Kidney (tissue), 14 donors: Measurements from ENCODE around the gene HOXD4. TPM values are rescaled to one million over a fixed set of nuclear protein-coding genes. Genes with fewer than 3 reads are reported as not detected.

Source experiments
- DNase-seq, 5 donors: peaks; one replicate each; pipeline ENCODE4 v3.0.0-alpha.2; 2013 to 2020
- FAIRE-seq: peaks from 2 replicates; lab custom pipeline; 2012; peaks lifted over from hg19 to GRCh38; lab: Jason Lieb, UNC
- H3K27ac ChIP-seq, 2 donors: one replicate each; pipeline ENCODE4 v1.7.0; 2013; ENCODE audit warnings: low read depth in 2 of 2, low read length in 2 of 2, inconsistent platforms in 1 of 2
- H3K27me3 ChIP-seq: one replicate; pipeline ENCODE4 v1.7.1; 2013; ENCODE audit warnings: low read length, inconsistent platforms; ENCODE audit not compliant: control insufficient read depth, insufficient read depth
- H3K36me3 ChIP-seq, 3 donors: one replicate each; pipeline versions ENCODE4 v1.7.0 to v1.7.1; 2013; ENCODE audit warnings: low read length in 3 of 3, control low read depth in 1 of 3, inconsistent platforms in 1 of 3; ENCODE audit not compliant: insufficient read depth in 3 of 3, control insufficient read depth in 2 of 3
- H3K4me1 ChIP-seq, 3 donors: one replicate each; pipeline versions ENCODE4 v1.7.0 to v1.7.1; 2013; ENCODE audit warnings: low read length in 3 of 3, inconsistent platforms in 1 of 3, low read depth in 1 of 3; ENCODE audit not compliant: control insufficient read depth in 2 of 3, insufficient read depth in 2 of 3
- H3K4me3 ChIP-seq, 3 donors: one replicate each; pipeline versions ENCODE4 v1.7.0 to v1.8.1; 2013; ENCODE audit warnings: low read length in 3 of 3, control low read depth in 1 of 3, inconsistent platforms in 1 of 3
- H3K9ac ChIP-seq, 3 donors: one replicate each; pipeline versions ENCODE4 v1.7.0 to v1.7.1; 2013; ENCODE audit warnings: low read length in 3 of 3, control low read depth in 1 of 3, inconsistent platforms in 1 of 3
- H3K9me3 ChIP-seq, 3 donors: one replicate each; pipeline versions ENCODE4 v1.7.0 to v1.7.1; 2013; ENCODE audit warnings: low read length in 3 of 3, control low read depth in 1 of 3, inconsistent platforms in 1 of 3; ENCODE audit not compliant: control insufficient read depth in 2 of 3, insufficient read depth in 1 of 3
- CTCF ChIP-seq: IDR thresholded peaks from 3 replicates; pipeline ENCODE4 v1.5.1; 2012; ENCODE audit warnings: mild to moderate bottlenecking, moderate library complexity, borderline replicate concordance; ENCODE audit not compliant: insufficient read depth; ENCODE audit errors: extremely low read depth
- intact Hi-C: fragments of 100-400 bp; cut with DNase I; formaldehyde crosslinking; loops from one replicate; pipeline ENCODE4 v1.11.1; 2022
- polyA plus RNA-seq: library from polyadenylated mRNA; stranded (reverse); fragments of 350-450 nt; fragmentation: Illumina TruSeq; extraction: RNeasy Lipid Tissue Mini Kit (QIAGEN cat#74804); gene quantifications from one replicate; pipeline ENCODE4 v1.2.3, GENCODE V29; 2014; ENCODE audit warnings: low read depth, low replicate concordance; ENCODE audit not compliant: insufficient read depth
- total RNA-seq: library from RNA; stranded (reverse); fragmentation: NEBNext Ultra II Directional; extraction: Animal tissue kit (Norgen Biotek cat#: 25700); gene quantifications from one replicate; pipeline ENCODE4 v1.2.1, GENCODE V29; 2021
- donor health status: control.
- donor health status: control.
- donor health status: control.
- donor health status: control.
- donor health status: control.
- donor health status: DM: yes; HTN: yes; CAD: no.
- donor health status: Normal renal cell carcinoma (clear cell type).

HOXD4 gene
- total and polyA plus RNA-seq, 2 donors from 2014 or later = 12.1 to 27.8 TPM

DNA sequence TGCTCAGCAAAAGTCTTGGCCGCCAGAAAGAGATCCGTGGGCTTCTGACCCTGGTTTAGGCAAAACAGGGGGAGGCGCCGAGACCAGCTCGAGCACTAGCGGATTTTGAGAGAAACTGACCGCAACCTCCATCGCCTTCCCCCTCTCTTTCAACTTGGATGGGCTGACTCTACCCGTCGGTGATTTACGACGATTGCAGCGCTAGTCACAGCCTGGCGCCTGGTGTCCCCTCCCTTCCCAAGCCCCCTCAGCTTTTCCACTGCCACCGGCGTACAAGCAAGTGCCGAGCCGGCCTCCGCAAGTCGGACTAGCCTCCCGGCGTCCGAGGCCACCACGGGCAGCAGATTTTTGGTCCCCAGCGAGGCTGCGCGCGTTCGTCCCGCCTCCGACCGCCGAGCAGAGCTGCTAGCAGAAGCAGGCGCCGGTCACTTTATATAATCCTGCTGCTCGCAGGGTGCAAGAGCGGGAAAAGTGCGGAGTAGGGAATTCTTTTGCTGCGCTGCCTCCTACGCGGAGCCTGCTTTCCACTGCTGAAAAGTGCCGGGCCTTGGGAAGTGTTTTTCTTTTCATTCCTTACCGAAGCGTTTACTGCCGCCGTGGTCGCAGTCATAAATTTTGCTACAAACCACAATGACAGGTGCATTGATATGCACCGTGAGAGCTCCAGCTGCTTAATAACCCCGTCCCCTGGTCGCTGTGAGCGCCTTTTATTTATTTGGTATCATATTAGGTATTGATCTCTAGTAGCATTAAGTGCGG is 13.4 kb downstream of the HOXD4 start:
- H3K27me3 ChIP-seq = no peaks in the 10 kb centered on the region
- H3K27ac ChIP-seq = peak overlapping the region; percentile 90 to 95
- intact Hi-C loops = no loop called here
- FAIRE-seq (no peak), DNase-seq (peak; percentile 74 to 94 (median 92))
- no peaks in the 10 kb centered on the region for H3K36me3 ChIP-seq
- H3K4me3 ChIP-seq = peak overlapping the region; percentile 31 to 65 (median 48)
- peak overlapping the region in 2 of 3 donors; percentile 1 to 70 for H3K9ac ChIP-seq
- TF ChIP-seq CTCF = no peak
- no peaks in the 10 kb centered on the region for H3K9me3 ChIP-seq
- peaks cover 4 to 10% (median 8%) of the 10 kb centered on the region in 3 donors for H3K4me1 ChIP-seq

DNA sequence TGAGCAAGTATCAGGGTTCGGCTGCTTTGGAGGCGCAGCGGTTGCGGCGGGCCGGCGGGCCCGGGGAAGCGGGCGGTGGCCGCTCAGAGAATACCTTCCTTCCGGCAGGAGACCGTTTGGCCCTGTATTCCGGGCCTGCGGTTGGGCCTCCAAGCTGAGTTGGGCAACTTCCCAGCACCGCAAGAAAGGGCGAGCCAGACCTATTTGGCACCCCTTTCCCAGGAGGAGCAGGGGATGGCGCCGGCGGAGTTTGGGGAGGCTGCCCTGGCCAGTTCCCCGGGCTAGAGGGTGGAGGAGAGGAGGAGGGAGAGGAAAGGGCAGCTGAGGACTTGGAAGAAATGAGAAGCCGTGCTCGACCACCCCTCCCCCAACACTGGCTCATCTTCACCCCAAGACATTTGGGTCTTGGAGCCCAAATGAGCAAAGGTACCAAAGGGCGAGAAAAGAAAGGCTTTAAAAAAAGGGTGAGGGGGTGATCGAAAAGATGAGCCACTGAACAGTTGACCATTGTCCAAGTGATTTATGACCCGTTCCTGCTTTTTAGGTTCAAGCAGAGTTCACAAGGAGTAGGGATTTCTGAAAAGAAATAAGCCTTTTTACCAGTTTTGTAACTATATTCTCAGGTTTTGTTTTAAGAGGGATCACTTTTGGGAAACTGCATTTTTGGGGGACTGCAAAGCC is 14.2 kb downstream of the HOXD4 start:
- Histone ChIP-seq H3K36me3 (no peaks in the 10 kb centered on the region), H3K27ac (peak overlapping the region; percentile 90 to 95), H3K9ac (peak overlapping the region; percentile 1 to 70 (median 26)), H3K27me3 (no peaks in the 10 kb centered on the region), H3K4me3 (peak overlapping the region in 2 of 3 donors; percentile 48 to 65), H3K9me3 (no peaks in the 10 kb centered on the region), H3K4me1 (peaks cover 4 to 14% (median 7%) of the 10 kb centered on the region in 3 donors)
- TF ChIP-seq CTCF = no peak
- peak in 4 of 5 donors; percentile 63 to 85 (median 80) for DNase-seq
- FAIRE-seq = no peak
- intact Hi-C loops = no loop called here

- no peak for TF ChIP-seq CTCF
- FAIRE-seq (no peak), DNase-seq (peak in 1 of 5 donors; percentile 25)
- peak overlapping the region in 1 of 3 donors; percentile 70 for H3K9ac ChIP-seq
- peak overlapping the region in 1 of 2 donors; percentile 95 for H3K27ac ChIP-seq
- H3K4me3 ChIP-seq = no peak overlapping the region
- no peaks in the 10 kb centered on the region for H3K27me3 ChIP-seq
- intact Hi-C loops = no loop called here
- peaks cover 4 to 14% (median 10%) of the 10 kb centered on the region in 3 donors for H3K4me1 ChIP-seq
- no peaks in the 10 kb centered on the region for H3K9me3 ChIP-seq
- H3K36me3 ChIP-seq = no peaks in the 10 kb centered on the region
Measured at GRCh38 chr2:176166272-176166671, 14.9 kb downstream of the HOXD4 start.
